MCF 10A (cell line): ENCODE results near the gene VASH1. TPM values are rescaled to one million over a fixed set of nuclear protein-coding genes. Genes with fewer than 3 reads are reported as not detected.

Experiments used
- BruUV-seq: library from RNA; stranded (reverse); fragments of 400-500 nt; replicated peaks from 2 replicates; lab custom pipeline; 2021; lab: Mats Ljungman, UMichigan
- CTCF ChIA-PET: fragments of 300-600 bp; sonication (Branson Sonifier 250); formaldehyde crosslinking; extraction: SDS; loops from one replicate; lab custom pipeline; 2021; ENCODE audit warnings: antibody characterized with exemption, inconsistent platforms; lab: Yijun Ruan, JAX
- POLR2A ChIA-PET: fragments of 300-600, 350-650 bp; sonication (Branson Sonifier 250); formaldehyde crosslinking; extraction: SDS; loops from one replicate; lab custom pipeline; 2020; ENCODE audit warnings: antibody characterized with exemption, inconsistent platforms; lab: Yijun Ruan, JAX
- DNase-seq: peaks from one replicate; pipeline ENCODE4 v3.0.0-alpha.2; 2018; ENCODE audit not compliant: unreplicated experiment
- H3K27ac Mint-ChIP-seq: one replicate; pipeline ENCODE4 v1.8.0; 2022; ENCODE audit warnings: mild to moderate bottlenecking, low read depth, mixed read lengths; ENCODE audit not compliant: unreplicated experiment
- H3K27me3 Mint-ChIP-seq: one replicate; pipeline ENCODE4 v1.8.0; 2022; ENCODE audit warnings: mixed read lengths; ENCODE audit not compliant: insufficient read depth, unreplicated experiment
- H3K36me3 Mint-ChIP-seq: one replicate; pipeline ENCODE4 v1.8.0; 2022; ENCODE audit warnings: mild to moderate bottlenecking, moderate library complexity, mixed read lengths; ENCODE audit not compliant: insufficient read depth, unreplicated experiment
- H3K4me1 Mint-ChIP-seq: one replicate; pipeline ENCODE4 v1.8.0; 2022; ENCODE audit warnings: mixed read lengths; ENCODE audit not compliant: insufficient read depth, unreplicated experiment
- H3K4me3 Mint-ChIP-seq: one replicate; pipeline ENCODE4 v1.8.0; 2022; ENCODE audit warnings: mild to moderate bottlenecking, moderate library complexity, mixed read lengths; ENCODE audit not compliant: unreplicated experiment
- H3K9me3 Mint-ChIP-seq: one replicate; pipeline ENCODE4 v1.8.0; 2022; ENCODE audit warnings: mixed read lengths; ENCODE audit not compliant: unreplicated experiment
- intact Hi-C: fragments of 100-400 bp; cut with micrococcal nuclease; formaldehyde crosslinking; loops from 2 replicates; pipeline ENCODE4 v1.14.1; 2022
- total RNA-seq: library from RNA; stranded (reverse); gene quantifications from 2 replicates; pipeline ENCODE4 v1.2.3, GENCODE V29; 2022
- TF ChIP-seq, protein P1 (sequence below): fragments of 200-600 bp; IDR thresholded peaks from one replicate; pipeline ENCODE4 v1.8.0; 2022; ENCODE audit warnings: antibody characterized with exemption, mild to moderate bottlenecking; ENCODE audit not compliant: unreplicated experiment

Gene VASH1
- total RNA-seq, 1 experiment from 2014 or later: 0.35 TPM

DNA sequence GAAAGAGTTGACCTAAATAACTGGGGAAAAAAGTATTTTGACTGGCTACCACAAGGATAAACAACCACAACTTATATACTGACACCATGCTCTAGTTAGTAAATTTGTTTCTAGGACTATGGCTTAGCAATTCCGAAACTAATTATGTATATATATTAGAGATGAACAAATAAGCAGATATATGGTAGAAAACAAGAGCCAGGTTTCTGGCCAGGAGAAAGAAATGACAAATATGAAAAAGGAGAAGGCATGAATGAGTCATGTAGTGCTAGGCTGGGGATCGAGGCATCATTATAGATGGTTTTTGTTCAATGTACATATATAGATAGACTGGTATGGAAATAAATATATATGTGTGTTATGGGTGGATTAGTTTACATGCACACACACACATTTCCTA is 59.4 kb downstream of the VASH1 start:
- intact Hi-C loops: no loop called here
- Mint-ChIP-seq H3K27ac (no peak overlapping the region), H3K9me3 (no peaks in the 10 kb centered on the region), H3K36me3 (no peaks in the 10 kb centered on the region), H3K27me3 (peaks cover 31% of the 10 kb centered on the region), H3K4me3 (no peak overlapping the region), H3K4me1 (no peaks in the 10 kb centered on the region)
- POLR2A ChIA-PET: interaction anchor here (1.2 kb wide), 1 partner anchor 10 kb away, joined by 3 read pairs; no protein-coding TSS in a partner anchor
- no TSS peak for BruUV-seq
- TF ChIP-seq, protein P1, sequence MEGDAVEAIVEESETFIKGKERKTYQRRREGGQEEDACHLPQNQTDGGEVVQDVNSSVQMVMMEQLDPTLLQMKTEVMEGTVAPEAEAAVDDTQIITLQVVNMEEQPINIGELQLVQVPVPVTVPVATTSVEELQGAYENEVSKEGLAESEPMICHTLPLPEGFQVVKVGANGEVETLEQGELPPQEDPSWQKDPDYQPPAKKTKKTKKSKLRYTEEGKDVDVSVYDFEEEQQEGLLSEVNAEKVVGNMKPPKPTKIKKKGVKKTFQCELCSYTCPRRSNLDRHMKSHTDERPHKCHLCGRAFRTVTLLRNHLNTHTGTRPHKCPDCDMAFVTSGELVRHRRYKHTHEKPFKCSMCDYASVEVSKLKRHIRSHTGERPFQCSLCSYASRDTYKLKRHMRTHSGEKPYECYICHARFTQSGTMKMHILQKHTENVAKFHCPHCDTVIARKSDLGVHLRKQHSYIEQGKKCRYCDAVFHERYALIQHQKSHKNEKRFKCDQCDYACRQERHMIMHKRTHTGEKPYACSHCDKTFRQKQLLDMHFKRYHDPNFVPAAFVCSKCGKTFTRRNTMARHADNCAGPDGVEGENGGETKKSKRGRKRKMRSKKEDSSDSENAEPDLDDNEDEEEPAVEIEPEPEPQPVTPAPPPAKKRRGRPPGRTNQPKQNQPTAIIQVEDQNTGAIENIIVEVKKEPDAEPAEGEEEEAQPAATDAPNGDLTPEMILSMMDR: no peak
- CTCF ChIA-PET: no interaction called here
- DNase-seq: no peak

DNA sequence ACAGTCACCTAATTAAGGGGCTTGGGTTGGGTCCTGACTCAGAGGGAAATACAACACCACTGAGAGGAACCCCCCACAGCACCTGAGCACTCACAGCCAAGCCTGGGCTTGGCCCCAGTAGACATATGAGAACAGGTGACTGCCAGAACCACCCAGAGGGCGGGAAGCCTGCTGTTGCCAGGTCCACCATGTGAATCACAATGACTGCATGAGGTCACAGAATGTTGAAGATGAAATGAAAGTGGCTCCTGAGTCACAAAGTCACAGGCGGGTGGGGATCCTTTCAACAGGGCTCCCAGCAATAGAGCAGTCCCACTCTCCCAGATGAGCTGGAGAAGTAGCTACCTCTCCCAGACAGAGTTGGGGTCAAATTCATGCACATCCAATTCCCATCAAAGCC is 64.9 kb downstream of the VASH1 start, which contains the start of gene LRRC74A:
LRRC74A (plus strand) TSS at position 287 of the 400 bp plus-strand sequence. CDS start 290 bp downstream, outside the sequence.
- DNase-seq: no peak
- Mint-ChIP-seq H3K4me1 (no peaks in the 10 kb centered on the region), H3K9me3 (no peaks in the 10 kb centered on the region), H3K36me3 (no peaks in the 10 kb centered on the region), H3K27ac (no peak within 1 kb of the TSS), H3K27me3 (peaks cover 32% of the 10 kb centered on the region), H3K4me3 (no peak within 1 kb of the TSS)
- CTCF ChIA-PET: interaction anchor here (0.6 to 1.1 kb wide), 2 partner anchors 50 to 57 kb away, joined by 3 to 5 read pairs; no protein-coding TSS in a partner anchor
- TF ChIP-seq, protein P1: no peak
- POLR2A ChIA-PET: no interaction called here
- intact Hi-C loops: no loop called here
- no TSS peak for BruUV-seq

DNA sequence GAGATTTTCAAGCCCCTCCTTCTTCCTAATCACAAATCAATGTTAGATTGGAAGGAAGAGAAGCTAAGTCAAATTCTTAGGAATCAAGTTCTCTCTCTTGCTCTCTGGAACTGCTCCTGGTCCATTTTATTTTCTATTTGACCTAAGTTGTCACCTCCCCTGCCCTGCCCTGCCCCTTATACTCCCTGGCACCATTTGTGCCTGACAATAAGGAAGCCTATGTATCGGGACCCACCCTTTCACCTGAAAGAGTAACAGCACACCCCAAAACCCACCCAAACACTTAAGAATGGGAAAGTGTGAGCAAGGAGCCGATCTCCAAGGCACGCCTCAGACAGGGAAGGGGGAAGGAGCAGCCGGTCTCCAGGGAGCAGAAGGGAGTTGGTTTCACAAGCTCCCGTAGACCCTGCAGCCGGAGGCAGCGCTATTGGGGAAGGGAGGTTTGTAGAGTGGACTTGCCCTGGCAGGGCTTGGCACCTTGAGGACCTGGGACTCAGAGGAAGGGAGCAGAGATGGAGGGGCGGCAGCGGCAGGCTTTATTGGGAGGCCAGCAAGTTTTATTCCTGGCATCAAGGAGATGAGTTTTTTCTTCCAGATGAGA is 66.5 kb downstream of the VASH1 start:
- ChIA-PET POLR2A (no interaction called here), CTCF (no interaction called here)
- Mint-ChIP-seq H3K4me3 (no peak overlapping the region), H3K27ac (no peak overlapping the region), H3K36me3 (no peaks in the 10 kb centered on the region), H3K4me1 (no peaks in the 10 kb centered on the region), H3K9me3 (no peaks in the 10 kb centered on the region), H3K27me3 (peaks cover 32% of the 10 kb centered on the region)
- no peak for DNase-seq
- intact Hi-C loops: no loop called here
- TF ChIP-seq, protein P1: no peak
- BruUV-seq: no TSS peak

DNA sequence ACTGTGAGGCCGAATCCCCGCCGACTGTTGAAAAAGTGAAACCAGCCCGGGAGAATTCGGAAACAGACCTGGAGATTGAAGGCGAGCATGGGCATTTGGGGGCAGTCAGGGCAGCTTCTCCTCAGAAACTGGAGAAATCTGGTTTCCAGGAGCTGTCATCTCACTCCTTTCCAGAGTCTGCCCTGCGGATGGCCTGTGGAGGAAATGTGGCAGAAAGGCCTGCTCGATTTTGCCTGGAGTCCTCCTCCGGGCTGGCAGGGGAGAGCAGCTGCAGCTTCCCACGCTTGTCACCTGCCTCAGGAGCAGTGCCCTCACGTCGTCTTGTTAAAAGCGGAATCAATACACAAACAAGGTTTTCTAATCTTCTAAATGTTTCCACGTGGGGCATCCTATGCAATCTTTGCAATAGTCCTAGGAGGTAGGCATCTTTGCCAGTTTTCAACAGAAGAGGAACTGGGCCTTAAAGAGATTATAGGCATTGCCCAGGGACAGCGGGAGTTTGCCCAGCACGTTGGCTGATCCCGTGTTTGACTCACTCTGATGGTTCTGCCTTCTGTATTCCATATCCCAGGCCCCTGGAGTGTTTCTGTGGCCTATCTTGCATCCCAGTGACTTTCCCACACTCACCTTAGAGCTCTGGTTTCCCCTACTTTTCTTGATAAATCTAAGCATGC is 67.2 kb downstream of the VASH1 start:
- CTCF ChIA-PET: no interaction called here
- no peak for DNase-seq

More for the DNA sequence above, 67.2 kb downstream of the VASH1 start:
- TF ChIP-seq, protein P1: no peak
- intact Hi-C loops: no loop called here
- Mint-ChIP-seq H3K27ac (no peak overlapping the region), H3K4me3 (no peak overlapping the region), H3K27me3 (peaks cover 32% of the 10 kb centered on the region), H3K36me3 (no peaks in the 10 kb centered on the region), H3K4me1 (no peaks in the 10 kb centered on the region), H3K9me3 (no peaks in the 10 kb centered on the region)
- no TSS peak for BruUV-seq
- POLR2A ChIA-PET: no interaction called here
